ENCODE data around the gene SYT7. TPM values are rescaled to one million over a fixed set of nuclear protein-coding genes. Genes with fewer than 3 reads are reported as not detected.

SYT7 gene
- total and polyA plus RNA-seq, 11 donors: 12.4 to 34.7 (median 17.4) TPM

DNA sequence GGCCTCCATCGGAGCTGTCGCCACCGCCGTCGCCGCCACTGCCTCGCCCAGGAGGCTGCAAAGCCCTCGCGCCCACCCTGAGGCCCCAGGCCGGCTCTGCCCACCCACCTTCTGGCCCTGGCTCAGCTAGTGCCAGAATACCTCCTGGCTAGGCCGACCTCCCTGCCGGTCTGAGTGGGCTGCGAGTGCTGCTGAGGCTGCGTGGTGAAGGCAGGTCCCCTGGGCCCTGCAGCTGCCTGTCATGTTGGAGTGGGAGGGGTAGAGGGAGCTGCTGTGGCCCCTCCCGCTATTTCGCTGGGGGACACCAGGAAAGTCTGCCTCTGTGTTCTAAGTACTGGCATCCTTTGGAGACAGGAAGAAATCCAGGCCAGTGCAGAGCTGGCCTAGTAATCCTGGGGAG is 38.2 kb downstream of the SYT7 start:
- Histone ChIP-seq H3K9me3 (no peaks in the 10 kb centered on the region), H3K4me1 (peaks cover 0 to 22% (median 4%) of the 10 kb centered on the region in 12 donors), H3K27me3 (no peaks in the 10 kb centered on the region), H3K36me3 (peaks cover 0 to 3% (median 0%) of the 10 kb centered on the region in 9 donors), H3K27ac (no peak overlapping the region), H3K4me3 (no peak overlapping the region)
- TF ChIP-seq POLR2A (IDR thresholded peaks at IDR 0.05): no peak
- no peak for TF ChIP-seq CTCF (IDR thresholded peaks at IDR 0.05)
- ATAC-seq (no peak), DNase-seq (no peak)
- intact Hi-C loops (cut with DNase I): no loop called here
- WGBS, 4 donors: 77 to 88% (median 81%) methylated on average over 13 to 16 of the region's 16 CpGs

DNA sequence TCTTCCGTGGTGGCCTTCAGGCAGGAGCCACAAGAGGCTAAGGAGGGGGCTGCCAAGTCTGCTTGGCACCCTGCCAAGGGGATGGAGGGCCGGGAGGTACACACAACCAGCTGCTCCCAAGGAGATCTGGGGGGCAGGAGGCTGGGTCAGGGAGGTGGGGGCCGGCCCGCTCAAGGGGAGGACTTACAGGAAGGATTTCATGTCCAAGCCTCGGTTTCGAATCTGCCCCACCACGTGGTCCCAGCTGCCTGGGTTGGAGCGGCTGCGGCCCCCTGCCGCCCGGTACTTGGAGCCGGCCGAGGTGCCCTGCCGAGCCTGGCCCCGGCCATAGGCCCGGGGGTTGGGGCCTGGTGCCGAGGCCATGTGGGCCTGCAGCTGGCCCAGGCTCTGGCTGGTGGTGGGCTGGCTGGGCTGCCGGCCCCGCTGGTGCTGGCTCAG is 38.8 kb downstream of the SYT7 start:
- H3K36me3 ChIP-seq: peaks cover 0 to 3% (median 0%) of the 10 kb centered on the region in 9 donors
- H3K27ac ChIP-seq: no peak overlapping the region
- intact Hi-C loops (cut with DNase I): no loop called here
- no peak for DNase-seq
- H3K9me3 ChIP-seq: no peaks in the 10 kb centered on the region
- 44 to 61% (median 56%) methylated on average over 9 to 19 of the region's 19 CpGs for WGBS, 4 donors
- peaks cover 0 to 22% (median 4%) of the 10 kb centered on the region in 12 donors for H3K4me1 ChIP-seq
- H3K27me3 ChIP-seq: no peaks in the 10 kb centered on the region
- no peak for ATAC-seq
- no peak overlapping the region for H3K4me3 ChIP-seq
- no peak for TF ChIP-seq CTCF (IDR thresholded peaks at IDR 0.05)
- no peak for TF ChIP-seq POLR2A (IDR thresholded peaks at IDR 0.05)

GRCh38 chr11:61541598-61541997 is 39.3 kb downstream of the SYT7 start:
- ATAC-seq: no peak
- H3K36me3 ChIP-seq: peaks cover 0 to 3% (median 0%) of the 10 kb centered on the region in 9 donors
- DNase-seq: no peak
- H3K9me3 ChIP-seq: no peaks in the 10 kb centered on the region
- H3K27ac ChIP-seq: no peak overlapping the region
- H3K4me3 ChIP-seq: no peak overlapping the region
- TF ChIP-seq CTCF (IDR thresholded peaks at IDR 0.05): no peak
- no peak for TF ChIP-seq POLR2A (IDR thresholded peaks at IDR 0.05)
- intact Hi-C loops (cut with DNase I): no loop called here
- WGBS, 4 donors: 43 to 47% (median 47%) methylated on average over 3 of the region's 3 CpGs
- peaks cover 0 to 26% (median 4%) of the 10 kb centered on the region in 12 donors for H3K4me1 ChIP-seq
- no peaks in the 10 kb centered on the region for H3K27me3 ChIP-seq

DNA sequence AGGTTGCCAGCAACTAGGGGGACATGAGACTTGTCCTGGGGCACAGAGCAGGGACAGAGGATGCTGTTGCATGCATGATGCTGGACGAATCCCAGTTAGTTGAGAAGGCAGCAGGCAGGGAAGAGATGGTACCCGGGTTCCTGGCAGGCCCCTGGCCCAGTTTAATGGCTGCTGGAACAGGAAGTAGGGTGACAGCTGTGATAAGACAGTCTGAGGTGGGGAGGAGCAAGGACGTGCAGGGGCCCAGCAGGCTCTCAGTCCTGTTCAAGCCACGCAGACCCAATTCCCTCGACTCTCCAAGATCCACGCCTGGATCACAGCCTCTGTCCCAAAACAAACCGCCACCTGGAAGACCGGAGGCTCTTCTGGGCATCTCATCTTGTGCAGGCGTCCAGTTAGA is 40.3 kb downstream of the SYT7 start:
- WGBS, 4 donors: 63 to 73% (median 72%) methylated on average over 9 of the region's 9 CpGs
- intact Hi-C loops (cut with DNase I): no loop called here

More for the DNA sequence above, 40.3 kb downstream of the SYT7 start:
- no peak for ATAC-seq
- H3K36me3 ChIP-seq: no peaks in the 10 kb centered on the region
- no peak overlapping the region for H3K4me3 ChIP-seq
- no peak for DNase-seq
- H3K27ac ChIP-seq: no peak overlapping the region
- H3K4me1 ChIP-seq: peaks cover 0 to 37% (median 12%) of the 10 kb centered on the region in 12 donors
- no peaks in the 10 kb centered on the region for H3K27me3 ChIP-seq
- TF ChIP-seq POLR2A (IDR thresholded peaks at IDR 0.05) (no peak), CTCF (IDR thresholded peaks at IDR 0.05) (no peak)
- no peaks in the 10 kb centered on the region for H3K9me3 ChIP-seq

All from heart left ventricle (tissue), 16 donors.